ENCODE measurements around the gene GUCA1A.

DNA sequence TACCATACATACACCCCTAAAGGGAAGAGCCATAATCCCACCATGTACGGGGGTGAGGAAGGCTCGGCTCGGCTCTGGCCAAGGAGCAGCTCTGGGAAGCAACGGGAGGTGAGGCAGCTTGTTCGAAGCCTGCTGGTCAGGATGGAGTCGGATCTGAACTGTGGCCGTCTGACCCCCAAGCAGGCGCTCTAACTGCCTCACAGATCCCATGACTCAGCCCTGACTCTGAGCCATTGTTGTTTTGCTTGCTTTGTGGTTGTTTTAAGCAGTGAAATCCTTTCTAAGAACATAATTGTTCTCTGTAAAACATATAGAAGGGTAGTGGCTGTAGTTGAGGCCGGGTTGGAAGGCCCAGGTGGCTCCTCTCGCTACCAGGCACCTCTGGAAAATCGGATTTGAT lies 41.6 kb upstream of the GUCA1A start:
- TF ChIP-seq, protein P1, sequence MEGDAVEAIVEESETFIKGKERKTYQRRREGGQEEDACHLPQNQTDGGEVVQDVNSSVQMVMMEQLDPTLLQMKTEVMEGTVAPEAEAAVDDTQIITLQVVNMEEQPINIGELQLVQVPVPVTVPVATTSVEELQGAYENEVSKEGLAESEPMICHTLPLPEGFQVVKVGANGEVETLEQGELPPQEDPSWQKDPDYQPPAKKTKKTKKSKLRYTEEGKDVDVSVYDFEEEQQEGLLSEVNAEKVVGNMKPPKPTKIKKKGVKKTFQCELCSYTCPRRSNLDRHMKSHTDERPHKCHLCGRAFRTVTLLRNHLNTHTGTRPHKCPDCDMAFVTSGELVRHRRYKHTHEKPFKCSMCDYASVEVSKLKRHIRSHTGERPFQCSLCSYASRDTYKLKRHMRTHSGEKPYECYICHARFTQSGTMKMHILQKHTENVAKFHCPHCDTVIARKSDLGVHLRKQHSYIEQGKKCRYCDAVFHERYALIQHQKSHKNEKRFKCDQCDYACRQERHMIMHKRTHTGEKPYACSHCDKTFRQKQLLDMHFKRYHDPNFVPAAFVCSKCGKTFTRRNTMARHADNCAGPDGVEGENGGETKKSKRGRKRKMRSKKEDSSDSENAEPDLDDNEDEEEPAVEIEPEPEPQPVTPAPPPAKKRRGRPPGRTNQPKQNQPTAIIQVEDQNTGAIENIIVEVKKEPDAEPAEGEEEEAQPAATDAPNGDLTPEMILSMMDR (IDR thresholded peaks at IDR 0.05), result no peak
- TF ChIP-seq POLR2A (IDR thresholded peaks at IDR 0.05), result no peak
